ENCODE measurements around the gene BLID. TPM values are rescaled to one million over a fixed set of nuclear protein-coding genes. Genes with fewer than 3 reads are reported as not detected.

Gene BLID
- total and polyA plus RNA-seq, 3 donors from 2014 or later = 2.8 to 4.6 TPM; not detected in 1

- H3K36me3 ChIP-seq (ENCODE audit: low read depth, missing control alignments) = no peaks in the 10 kb centered on the region
- peak overlapping the region; percentile 31 to 39 for H3K4me3 ChIP-seq
- no peak for TF ChIP-seq POLR2A (IDR thresholded peaks at IDR 0.05)
- TF ChIP-seq CTCF (IDR thresholded peaks at IDR 0.05) = no peak
- peaks cover 37% of the 10 kb centered on the region for H3K4me1 ChIP-seq
- H3K9me3 ChIP-seq = no peaks in the 10 kb centered on the region
- peak overlapping the region; percentile 85 to 91 for H3K27ac ChIP-seq
- no peak for DNase-seq
- intact Hi-C loops (cut with DNase I; ENCODE audit: low total_unique reads) = no loop called here
- 59 to 69% methylated on average over 14 of the region's 14 CpGs for WGBS, 2 donors
- H3K27me3 ChIP-seq = no peaks in the 10 kb centered on the region
Observed at GRCh38 chr11:122155765-122156527, 39.9 kb upstream of the BLID start.

- intact Hi-C loops (cut with DNase I; ENCODE audit: low total_unique reads) = no loop called here
- H3K4me3 ChIP-seq = no peak overlapping the region
- TF ChIP-seq CTCF (IDR thresholded peaks at IDR 0.05) = no peak
- TF ChIP-seq POLR2A (IDR thresholded peaks at IDR 0.05) = no peak
- no peak for DNase-seq
- H3K27ac ChIP-seq = peak overlapping the region; percentile 85 to 91
- H3K9me3 ChIP-seq = no peaks in the 10 kb centered on the region
- no peaks in the 10 kb centered on the region for H3K27me3 ChIP-seq
- WGBS, 2 donors = 78 to 81% methylated on average over 1 of the region's 1 CpG
- peaks cover 37% of the 10 kb centered on the region for H3K4me1 ChIP-seq
- H3K36me3 ChIP-seq (ENCODE audit: low read depth, missing control alignments) = no peaks in the 10 kb centered on the region
Observed at GRCh38 chr11:122154994-122155393, 39.0 kb upstream of the BLID start.

- Histone ChIP-seq H3K4me1 (peaks cover 33% of the 10 kb centered on the region), H3K4me3 (no peak overlapping the region), H3K27me3 (no peaks in the 10 kb centered on the region), H3K27ac (peak overlapping the region; percentile 85 to 91), H3K36me3 (ENCODE audit: low read depth, missing control alignments) (no peaks in the 10 kb centered on the region), H3K9me3 (no peaks in the 10 kb centered on the region)
- WGBS, 2 donors = 43 to 60% methylated on average over 6 of the region's 6 CpGs
- intact Hi-C loops (cut with DNase I; ENCODE audit: low total_unique reads) = no loop called here
- no peak for DNase-seq
- TF ChIP-seq POLR2A (IDR thresholded peaks at IDR 0.05) (no peak), CTCF (IDR thresholded peaks at IDR 0.05) (no peak)
Observed at GRCh38 chr11:122154227-122154626, 38.2 kb upstream of the BLID start.

- peak overlapping the region; percentile 85 to 91 for H3K27ac ChIP-seq
- no peak for DNase-seq
- intact Hi-C loops (cut with DNase I; ENCODE audit: low total_unique reads) = no loop called here
- H3K9me3 ChIP-seq = no peaks in the 10 kb centered on the region
- H3K4me3 ChIP-seq = no peak overlapping the region
- whole genome bisulfite sequencing, 2 donors = 44% methylated on average over 2 of the region's 2 CpGs
- peaks cover 28% of the 10 kb centered on the region for H3K4me1 ChIP-seq
- no peaks in the 10 kb centered on the region for H3K27me3 ChIP-seq
- no peak for TF ChIP-seq POLR2A (IDR thresholded peaks at IDR 0.05)
- no peaks in the 10 kb centered on the region for H3K36me3 ChIP-seq (ENCODE audit: low read depth, missing control alignments)
Observed at GRCh38 chr11:122153746-122154145, 37.7 kb upstream of the BLID start.

GRCh38 chr11:122150216-122151124 is 34.5 kb upstream of the BLID start:
- Histone ChIP-seq H3K4me3 (no peak overlapping the region), H3K9me3 (no peaks in the 10 kb centered on the region), H3K4me1 (peaks cover 21% of the 10 kb centered on the region), H3K27ac (peak overlapping the region in 1 of 2 donors; percentile 6), H3K27me3 (no peaks in the 10 kb centered on the region), H3K36me3 (ENCODE audit: low read depth, missing control alignments) (no peaks in the 10 kb centered on the region)
- no peak for DNase-seq
- intact Hi-C loops (cut with DNase I; ENCODE audit: low total_unique reads) = no loop called here
- no peak for TF ChIP-seq POLR2A (IDR thresholded peaks at IDR 0.05)
- WGBS, 2 donors = 62 to 67% methylated on average over 5 of the region's 5 CpGs
